ENCODE data around the gene CORO1C.
"Not testable (repeated sequence)": the region's sequence is repeated elsewhere in the genome, so short reads cannot be mapped to it uniquely, and the experiment has no call there.

Gene CORO1C

GRCh38 chr12:108675792-108676191 is 55.5 kb downstream of the CORO1C start:
- no peak for DNase-seq (ENCODE audit: low read depth in 3 of 3)

- no peak for DNase-seq (ENCODE audit: low read depth in 3 of 3)
Measured at GRCh38 chr12:108672054-108672453, 59.3 kb downstream of the CORO1C start.

- DNase-seq (ENCODE audit: low read depth in 3 of 3): no peak
Measured at GRCh38 chr12:108671110-108671509, 60.2 kb downstream of the CORO1C start.

- DNase-seq (ENCODE audit: low read depth in 3 of 3): no peak
Measured at GRCh38 chr12:108670066-108670631, 61.2 kb downstream of the CORO1C start.

GRCh38 chr12:108668542-108668941 is 62.8 kb downstream of the CORO1C start:
- no peak for DNase-seq (ENCODE audit: low read depth in 3 of 3)

GRCh38 chr12:108668063-108668462 is 63.3 kb downstream of the CORO1C start:
- DNase-seq (ENCODE audit: low read depth in 3 of 3): no peak

- DNase-seq (ENCODE audit: low read depth in 3 of 3): no peak
Measured at GRCh38 chr12:108667349-108667748, 64.0 kb downstream of the CORO1C start.

- DNase-seq (ENCODE audit: low read depth in 3 of 3): no peak
Measured at GRCh38 chr12:108666401-108666881, 64.9 kb downstream of the CORO1C start.

- no peak for DNase-seq (ENCODE audit: low read depth in 3 of 3)
Measured at GRCh38 chr12:108665608-108666202, 65.6 kb downstream of the CORO1C start.

- peak; percentile 44 to 79 (median 72) for DNase-seq (ENCODE audit: low read depth in 3 of 3)
Measured at GRCh38 chr12:108664338-108665258, 66.7 kb downstream of the CORO1C start.

GRCh38 chr12:108663324-108664015 is 67.8 kb downstream of the CORO1C start:
- DNase-seq (ENCODE audit: low read depth in 3 of 3): no peak

- not testable (repeated sequence) for DNase-seq (ENCODE audit: low read depth in 3 of 3)
Measured at GRCh38 chr12:108658115-108658514, 73.2 kb downstream of the CORO1C start.

- DNase-seq (ENCODE audit: low read depth in 3 of 3): no peak
Measured at GRCh38 chr12:108657130-108657745, 74.1 kb downstream of the CORO1C start.

- DNase-seq (ENCODE audit: low read depth in 3 of 3): not testable (repeated sequence)
Measured at GRCh38 chr12:108656247-108656646, 75.1 kb downstream of the CORO1C start.

GRCh38 chr12:108655812-108656175 is 75.5 kb downstream of the CORO1C start:
- not testable (repeated sequence) for DNase-seq (ENCODE audit: low read depth in 3 of 3)

- not testable (repeated sequence) for DNase-seq (ENCODE audit: low read depth in 3 of 3)
Measured at GRCh38 chr12:108654622-108655021, 76.7 kb downstream of the CORO1C start.

- no peak for DNase-seq (ENCODE audit: low read depth in 3 of 3)
Measured at GRCh38 chr12:108653922-108654321, 77.4 kb downstream of the CORO1C start.

GRCh38 chr12:108653082-108653516 is 78.2 kb downstream of the CORO1C start:
- DNase-seq (ENCODE audit: low read depth in 3 of 3): no peak

GRCh38 chr12:108650083-108650482 is 81.2 kb downstream of the CORO1C start:
- no peak for DNase-seq (ENCODE audit: low read depth in 3 of 3)

GRCh38 chr12:108649669-108650068 is 81.6 kb downstream of the CORO1C start:
- DNase-seq (ENCODE audit: low read depth in 3 of 3): no peak

- no peak for DNase-seq (ENCODE audit: low read depth in 3 of 3)
Measured at GRCh38 chr12:108649126-108649525, 82.2 kb downstream of the CORO1C start.
